Activated gamma-delta T cell treated with anti-CD3 and anti-CD28 coated beads, Interleukin-2, amount 50 U/mL, for 16 hours (primary cell): ENCODE measurements around the gene COL23A1.

ENCODE experiments used
- DNase-seq: peaks from one replicate; pipeline ENCODE4 v3.0.0-alpha.2; 2020; ENCODE audit warnings: low read depth

The COL23A1 gene

GRCh38 chr5:178458140-178458539, 132.1 kb downstream of the COL23A1 start:
- no peak for DNase-seq

GRCh38 chr5:178457471-178457870, 132.7 kb downstream of the COL23A1 start:
- no peak for DNase-seq

- no peak for DNase-seq
Measured at GRCh38 chr5:178455480-178455835, 134.7 kb downstream of the COL23A1 start.

GRCh38 chr5:178454821-178455479, 135.2 kb downstream of the COL23A1 start:
- DNase-seq = no peak

GRCh38 chr5:178454303-178454702, 135.9 kb downstream of the COL23A1 start:
- no peak for DNase-seq

- DNase-seq = no peak
Measured at GRCh38 chr5:178453224-178453623, 137.0 kb downstream of the COL23A1 start.

GRCh38 chr5:178450121-178451028, 139.8 kb downstream of the COL23A1 start:
- no peak for DNase-seq

GRCh38 chr5:178449163-178450070, 140.8 kb downstream of the COL23A1 start:
- no peak for DNase-seq

- DNase-seq = no peak
Measured at GRCh38 chr5:178445534-178445933, 144.7 kb downstream of the COL23A1 start.

GRCh38 chr5:178442405-178443257, 147.6 kb downstream of the COL23A1 start:
- no peak for DNase-seq

- no peak for DNase-seq
Measured at GRCh38 chr5:178441486-178442270, 148.5 kb downstream of the COL23A1 start.

GRCh38 chr5:178440181-178440580, 150.0 kb downstream of the COL23A1 start:
- no peak for DNase-seq

- DNase-seq = no peak
Measured at GRCh38 chr5:178439493-178440180, 150.6 kb downstream of the COL23A1 start.

GRCh38 chr5:178438796-178439195, 151.4 kb downstream of the COL23A1 start:
- no peak for DNase-seq

GRCh38 chr5:178437386-178438075, 152.7 kb downstream of the COL23A1 start:
- DNase-seq = no peak

- no peak for DNase-seq
Measured at GRCh38 chr5:178436326-178436940, 153.8 kb downstream of the COL23A1 start.

- DNase-seq = no peak
Measured at GRCh38 chr5:178435321-178436238, 154.6 kb downstream of the COL23A1 start.

- no peak for DNase-seq
Measured at GRCh38 chr5:178434851-178435250, 155.3 kb downstream of the COL23A1 start.
